Sigmoid colon (tissue), 4 donors: ENCODE results near the gene ATXN7.
A peak's percentile ranks its signal among the peaks of the same experiment; 100 is the strongest.

Source experiments
- POLR2A ChIP-seq, 2 donors: fragments of 450-650 bp; IDR thresholded peaks; one replicate each; pipeline ENCODE4 v1.6.1; 2016; ENCODE audit warnings: antibody characterized with exemption in 2 of 2, mild to moderate bottlenecking in 2 of 2, moderate library complexity in 2 of 2
- POLR2AphosphoS5 ChIP-seq, 4 donors: sonication (generic); formaldehyde crosslinking; IDR thresholded peaks; one replicate each; pipeline ENCODE4 v1.6.1; 2017; ENCODE audit warnings: antibody characterized with exemption in 4 of 4
- TF ChIP-seq, protein P1 (sequence below), 4 experiments: fragments of 450-650 bp in 3 of 4; fragments of 200-600 bp in 1 of 4; IDR thresholded peaks; one replicate each; pipeline ENCODE4 v1.5.1; 2016 to 2019; ENCODE audit warnings: antibody characterized with exemption in 4 of 4, mild to moderate bottlenecking in 3 of 4, moderate library complexity in 2 of 4

DNA sequence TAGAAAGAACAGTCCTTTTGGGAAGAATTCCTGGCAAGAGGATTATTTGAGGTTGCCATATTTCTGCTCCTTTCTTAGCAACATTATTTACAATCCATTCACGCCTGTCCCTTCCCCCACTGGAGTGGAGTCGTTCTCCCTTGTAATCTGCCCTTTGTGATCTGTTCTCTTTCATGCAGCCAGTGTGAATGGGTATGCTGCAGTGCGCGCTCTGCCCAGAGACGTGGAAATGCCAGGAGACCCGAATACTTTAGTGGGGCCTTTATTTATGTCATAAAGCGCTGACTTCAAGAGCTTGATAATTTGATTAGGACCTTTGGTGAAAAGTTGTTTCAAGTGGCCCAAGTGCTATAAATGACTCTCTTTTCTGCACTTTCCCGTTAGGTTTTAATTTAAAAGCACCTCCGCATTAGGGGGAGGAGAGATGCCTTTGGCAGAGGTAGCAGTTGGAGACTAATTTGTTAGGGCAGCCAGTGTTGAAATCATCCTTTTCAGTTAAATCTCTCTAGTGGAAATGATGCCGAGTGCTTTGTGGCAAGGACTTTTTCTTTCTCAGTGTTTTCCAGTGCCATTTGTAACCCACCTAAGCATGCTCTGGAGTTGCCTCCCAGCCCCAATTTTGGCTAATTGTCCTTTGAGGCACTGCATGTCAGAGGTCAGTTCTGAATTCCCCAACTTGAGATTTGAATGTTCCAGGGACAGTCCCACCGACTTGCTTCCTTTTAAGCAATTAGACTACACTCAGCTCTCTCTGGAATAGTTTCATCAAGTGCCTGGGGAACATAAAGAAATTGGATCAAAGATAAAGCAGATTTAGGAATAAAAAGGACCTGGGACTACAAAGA lies 107.2 kb downstream of the ATXN7 start:
- TF ChIP-seq, protein P1, sequence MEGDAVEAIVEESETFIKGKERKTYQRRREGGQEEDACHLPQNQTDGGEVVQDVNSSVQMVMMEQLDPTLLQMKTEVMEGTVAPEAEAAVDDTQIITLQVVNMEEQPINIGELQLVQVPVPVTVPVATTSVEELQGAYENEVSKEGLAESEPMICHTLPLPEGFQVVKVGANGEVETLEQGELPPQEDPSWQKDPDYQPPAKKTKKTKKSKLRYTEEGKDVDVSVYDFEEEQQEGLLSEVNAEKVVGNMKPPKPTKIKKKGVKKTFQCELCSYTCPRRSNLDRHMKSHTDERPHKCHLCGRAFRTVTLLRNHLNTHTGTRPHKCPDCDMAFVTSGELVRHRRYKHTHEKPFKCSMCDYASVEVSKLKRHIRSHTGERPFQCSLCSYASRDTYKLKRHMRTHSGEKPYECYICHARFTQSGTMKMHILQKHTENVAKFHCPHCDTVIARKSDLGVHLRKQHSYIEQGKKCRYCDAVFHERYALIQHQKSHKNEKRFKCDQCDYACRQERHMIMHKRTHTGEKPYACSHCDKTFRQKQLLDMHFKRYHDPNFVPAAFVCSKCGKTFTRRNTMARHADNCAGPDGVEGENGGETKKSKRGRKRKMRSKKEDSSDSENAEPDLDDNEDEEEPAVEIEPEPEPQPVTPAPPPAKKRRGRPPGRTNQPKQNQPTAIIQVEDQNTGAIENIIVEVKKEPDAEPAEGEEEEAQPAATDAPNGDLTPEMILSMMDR (IDR thresholded peaks at IDR 0.05), result no peak
- peak in 2 of 4 donors; percentile 29 to 49 for TF ChIP-seq POLR2AphosphoS5 (IDR thresholded peaks at IDR 0.05)
- TF ChIP-seq POLR2A (IDR thresholded peaks at IDR 0.05), result no peak
